ENCODE measurements around the gene LPIN1.

LPIN1 gene

DNA sequence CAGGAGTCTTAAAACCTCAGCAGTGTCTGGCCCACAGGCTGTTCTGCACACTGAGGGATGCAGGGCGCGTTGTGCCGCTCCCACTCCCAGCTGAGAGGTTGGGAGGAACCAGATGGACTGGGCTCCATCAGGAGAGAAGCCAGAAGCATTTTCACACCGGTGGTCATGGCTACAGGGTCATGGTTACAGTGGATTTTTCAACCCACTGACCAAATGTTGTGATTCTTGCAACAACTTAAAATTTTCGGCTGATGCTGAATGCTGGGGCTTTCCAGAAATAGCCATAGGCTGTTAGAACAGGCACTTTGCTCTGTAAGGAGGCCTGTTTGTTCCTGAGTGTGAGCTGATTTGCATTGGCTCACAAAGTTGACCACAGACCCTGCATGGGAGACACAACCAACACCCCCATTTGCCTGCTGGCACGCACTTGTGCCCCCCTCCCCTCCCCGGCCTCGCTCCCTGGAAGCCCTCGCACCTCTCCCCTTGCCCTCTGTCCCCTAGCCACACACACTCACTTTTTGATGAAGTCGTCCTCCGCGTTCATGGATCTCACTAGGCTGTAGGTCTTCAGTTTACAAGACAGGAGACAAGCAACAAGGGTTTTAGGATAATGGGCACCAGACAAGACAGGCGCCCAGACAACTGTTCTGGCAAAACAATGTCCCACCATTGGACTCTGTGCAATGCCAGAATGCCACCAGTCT is 3.4 kb downstream of the LPIN1 start:
- H3K9me3 ChIP-seq, result no peaks in the 10 kb centered on the region
- H3K27ac ChIP-seq, result no peak overlapping the region
- H3K4me3 ChIP-seq, result no peak overlapping the region
- intact Hi-C loops (cut with DNase I; ENCODE audit: low total_unique reads), result loop anchor here (10.0 kb wide), 1 partner anchor 285 kb away; the partner anchor contains the start of gene E2F6
- H3K4me1 ChIP-seq, result peaks cover 0 to 72% (median 40%) of the 10 kb centered on the region in 4 donors
- no peaks in the 10 kb centered on the region for H3K36me3 ChIP-seq
- TF ChIP-seq, protein P1, sequence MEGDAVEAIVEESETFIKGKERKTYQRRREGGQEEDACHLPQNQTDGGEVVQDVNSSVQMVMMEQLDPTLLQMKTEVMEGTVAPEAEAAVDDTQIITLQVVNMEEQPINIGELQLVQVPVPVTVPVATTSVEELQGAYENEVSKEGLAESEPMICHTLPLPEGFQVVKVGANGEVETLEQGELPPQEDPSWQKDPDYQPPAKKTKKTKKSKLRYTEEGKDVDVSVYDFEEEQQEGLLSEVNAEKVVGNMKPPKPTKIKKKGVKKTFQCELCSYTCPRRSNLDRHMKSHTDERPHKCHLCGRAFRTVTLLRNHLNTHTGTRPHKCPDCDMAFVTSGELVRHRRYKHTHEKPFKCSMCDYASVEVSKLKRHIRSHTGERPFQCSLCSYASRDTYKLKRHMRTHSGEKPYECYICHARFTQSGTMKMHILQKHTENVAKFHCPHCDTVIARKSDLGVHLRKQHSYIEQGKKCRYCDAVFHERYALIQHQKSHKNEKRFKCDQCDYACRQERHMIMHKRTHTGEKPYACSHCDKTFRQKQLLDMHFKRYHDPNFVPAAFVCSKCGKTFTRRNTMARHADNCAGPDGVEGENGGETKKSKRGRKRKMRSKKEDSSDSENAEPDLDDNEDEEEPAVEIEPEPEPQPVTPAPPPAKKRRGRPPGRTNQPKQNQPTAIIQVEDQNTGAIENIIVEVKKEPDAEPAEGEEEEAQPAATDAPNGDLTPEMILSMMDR (IDR thresholded peaks at IDR 0.05), result no peak
- no peaks in the 10 kb centered on the region for H3K27me3 ChIP-seq
- no peak for DNase-seq

GRCh38 chr2:11750422-11750821 is 4.0 kb downstream of the LPIN1 start:
- Histone ChIP-seq H3K27ac (no peak overlapping the region), H3K36me3 (no peaks in the 10 kb centered on the region), H3K4me1 (peaks cover 0 to 68% (median 36%) of the 10 kb centered on the region in 4 donors), H3K4me3 (no peak overlapping the region), H3K9me3 (no peaks in the 10 kb centered on the region), H3K27me3 (no peaks in the 10 kb centered on the region)
- intact Hi-C loops (cut with DNase I; ENCODE audit: low total_unique reads), result no loop called here
- no peak for DNase-seq
- TF ChIP-seq, protein P1 (IDR thresholded peaks at IDR 0.05), result no peak

- H3K4me3 ChIP-seq, result no peak overlapping the region
- TF ChIP-seq, protein P1 (IDR thresholded peaks at IDR 0.05), result no peak
- intact Hi-C loops (cut with DNase I; ENCODE audit: low total_unique reads), result no loop called here
- peaks cover 0 to 66% (median 33%) of the 10 kb centered on the region in 4 donors for H3K4me1 ChIP-seq
- DNase-seq, result no peak
- H3K36me3 ChIP-seq, result no peaks in the 10 kb centered on the region
- no peak overlapping the region for H3K27ac ChIP-seq
- H3K9me3 ChIP-seq, result no peaks in the 10 kb centered on the region
- no peaks in the 10 kb centered on the region for H3K27me3 ChIP-seq
Measured at GRCh38 chr2:11750917-11751316, 4.5 kb downstream of the LPIN1 start.

DNA sequence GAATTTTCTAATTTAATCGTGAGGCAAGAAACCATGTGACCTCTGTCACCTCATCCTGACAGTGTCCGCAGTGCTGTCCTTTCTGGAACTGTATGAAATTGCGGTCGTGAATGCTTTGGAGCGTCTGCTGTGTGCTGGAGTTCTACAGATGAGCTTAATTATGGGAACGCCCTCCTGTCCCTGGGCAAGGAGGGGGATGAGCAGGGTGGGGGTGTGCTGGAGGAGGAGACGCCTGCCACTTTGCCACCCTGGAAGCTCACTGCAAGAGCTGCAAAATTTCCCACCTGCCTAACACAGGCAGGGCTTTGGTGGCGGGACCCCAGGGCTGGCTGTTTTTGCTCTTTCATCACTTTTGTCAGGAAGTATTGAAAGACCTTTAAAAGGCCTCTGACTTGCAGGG is 6.5 kb downstream of the LPIN1 start:
- H3K4me3 ChIP-seq, result no peak overlapping the region
- no peak overlapping the region for H3K27ac ChIP-seq
- intact Hi-C loops (cut with DNase I; ENCODE audit: low total_unique reads), result no loop called here
- TF ChIP-seq, protein P1 (IDR thresholded peaks at IDR 0.05), result no peak
- peaks cover 0 to 54% (median 22%) of the 10 kb centered on the region in 4 donors for H3K4me1 ChIP-seq
- H3K9me3 ChIP-seq, result no peaks in the 10 kb centered on the region
- H3K27me3 ChIP-seq, result no peaks in the 10 kb centered on the region
- H3K36me3 ChIP-seq, result no peaks in the 10 kb centered on the region
- no peak for DNase-seq

DNA sequence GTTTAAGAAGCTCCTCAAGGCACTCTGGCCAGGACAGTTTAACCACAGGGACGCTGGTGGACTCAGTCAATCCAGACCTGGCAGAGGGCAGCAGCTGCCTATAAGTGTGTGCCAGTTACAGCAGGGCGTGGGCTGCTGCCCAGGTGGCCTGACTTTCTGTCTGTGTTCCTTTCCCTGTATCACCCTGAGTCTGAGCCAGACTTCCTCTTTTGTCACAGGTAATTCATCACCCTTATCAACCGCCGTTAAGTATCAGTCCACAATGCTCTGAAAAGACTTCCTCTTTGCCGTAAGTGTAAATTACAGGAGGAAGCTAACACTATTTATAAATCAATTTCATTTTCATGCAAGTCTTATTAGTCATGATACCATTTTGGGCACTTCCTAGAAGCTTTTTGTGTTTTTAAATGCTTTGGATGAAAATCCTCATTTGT is 7.0 kb downstream of the LPIN1 start:
- Histone ChIP-seq H3K36me3 (no peaks in the 10 kb centered on the region), H3K4me1 (peaks cover 0 to 48% (median 17%) of the 10 kb centered on the region in 4 donors), H3K9me3 (no peaks in the 10 kb centered on the region), H3K4me3 (no peak overlapping the region), H3K27ac (peak overlapping the region in 1 of 2 donors; percentile 4), H3K27me3 (no peaks in the 10 kb centered on the region)
- intact Hi-C loops (cut with DNase I; ENCODE audit: low total_unique reads), result no loop called here
- TF ChIP-seq, protein P1 (IDR thresholded peaks at IDR 0.05), result no peak
- no peak for DNase-seq

Data from tibial artery (tissue), 4 donors.